ENCODE data around the gene GP1BA. TPM values are rescaled to one million over a fixed set of nuclear protein-coding genes. Genes with fewer than 3 reads are reported as not detected.
"Not testable (repeated sequence)": the region's sequence is repeated elsewhere in the genome, so short reads cannot be mapped to it uniquely, and the experiment has no call there.

The GP1BA gene
- total RNA-seq, 1 experiment from 2014 or later: 0.15 TPM

- intact Hi-C loops (cut with micrococcal nuclease; ENCODE audit: unreplicated experiment) (no loop called here), in situ Hi-C loops (cut with HindIII; ENCODE audit: low pct_unique_long_range_greater_than_20kb, low sequenced_read_pairs) (no loop called here)
- ChIA-PET CTCF (interaction anchor here (0.5 kb wide), 1 partner anchor 8 kb away, joined by 11 read pairs; no protein-coding TSS in a partner anchor), POLR2A (interaction anchor here (0.6 kb wide), 1 partner anchor 112 kb away, joined by 3 read pairs; no protein-coding TSS in a partner anchor)
- Histone ChIP-seq H3K9me3 (ENCODE audit: control insufficient read depth, insufficient read depth, low read depth, low read length) (no peaks in the 10 kb centered on the region), H3K36me3 (ENCODE audit: control insufficient read depth, insufficient read depth, low read length) (no peaks in the 10 kb centered on the region), H3K27ac (ENCODE audit: low read length) (no peak overlapping the region), H3K4me3 (ENCODE audit: low read depth in 2 of 2, low read length in 2 of 2) (no peak overlapping the region), H3K4me1 (ENCODE audit: control insufficient read depth, insufficient read depth, low read length) (no peaks in the 10 kb centered on the region; the same call in 1 of the 2 replicates), H3K27me3 (ENCODE audit: control insufficient read depth, insufficient read depth, low read length) (no peaks in the 10 kb centered on the region)
- no peak for ATAC-seq
- DNase-seq (ENCODE audit: low read depth, low spot score): no peak
- no peak for TF ChIP-seq REST (IDR thresholded peaks at IDR 0.05; ENCODE audit: insufficient read depth in 1 of 2, low read depth in 2 of 2, low read length in 1 of 2)
- BruUV-seq (replicated peaks): no TSS peak
Observed at GRCh38 chr17:4902540-4902939, 29.5 kb upstream of the GP1BA start.

GRCh38 chr17:4903051-4903818 is 28.8 kb upstream of the GP1BA start, which contains the start of gene CHRNE:
Gene CHRNE (minus strand): TSS chr17:4903098. CDS start chr17:4903063, 35 bp downstream.
- Histone ChIP-seq H3K27me3 (ENCODE audit: control insufficient read depth, insufficient read depth, low read length) (no peaks in the 10 kb centered on the region), H3K27ac (ENCODE audit: low read length) (no peak within 1 kb of the TSS), H3K9me3 (ENCODE audit: control insufficient read depth, insufficient read depth, low read depth, low read length) (no peaks in the 10 kb centered on the region), H3K4me3 (ENCODE audit: low read depth in 2 of 2, low read length in 2 of 2) (no peak within 1 kb of the TSS; a peak in 1 of 4 replicates), H3K4me1 (ENCODE audit: control insufficient read depth, insufficient read depth, low read length) (peaks cover 1% of the 10 kb centered on the region), H3K36me3 (ENCODE audit: control insufficient read depth, insufficient read depth, low read length) (no peaks in the 10 kb centered on the region)
- BruUV-seq (replicated peaks): no TSS peak
- ATAC-seq (peak; percentile 74), DNase-seq (ENCODE audit: low read depth, low spot score) (peak; percentile 71)
- ChIA-PET CTCF (interaction anchor here (0.5 kb wide), 1 partner anchor 48 kb away, joined by 3 read pairs; no protein-coding TSS in a partner anchor), POLR2A (no interaction called here)
- intact Hi-C loops (cut with micrococcal nuclease; ENCODE audit: unreplicated experiment): no loop called here
- TF ChIP-seq CTCF (IDR thresholded peaks at IDR 0.05) (peak; percentile 89), TCF7L2 (IDR thresholded peaks at IDR 0.05; ENCODE audit: low read depth, low read length) (no peak)
- in situ Hi-C loops (cut with HindIII; ENCODE audit: low pct_unique_long_range_greater_than_20kb, low sequenced_read_pairs): no loop called here

- in situ Hi-C loops (cut with HindIII; ENCODE audit: low pct_unique_long_range_greater_than_20kb, low sequenced_read_pairs); H3K27me3 ChIP-seq (ENCODE audit: control insufficient read depth, insufficient read depth, low read length); H3K4me1 ChIP-seq (ENCODE audit: control insufficient read depth, insufficient read depth, low read length); BruUV-seq (replicated peaks); H3K27ac ChIP-seq (ENCODE audit: low read length); H3K36me3 ChIP-seq (ENCODE audit: control insufficient read depth, insufficient read depth, low read length); H3K9me3 ChIP-seq (ENCODE audit: control insufficient read depth, insufficient read depth, low read depth, low read length); ATAC-seq; DNase-seq (ENCODE audit: low read depth, low spot score); intact Hi-C loops (cut with micrococcal nuclease; ENCODE audit: unreplicated experiment); H3K4me3 ChIP-seq (ENCODE audit: low read depth in 2 of 2, low read length in 2 of 2): not testable (repeated sequence)
- POLR2A ChIA-PET: interaction anchor here (0.6 kb wide), 1 partner anchor 289 kb away, joined by 10 read pairs; no protein-coding TSS in a partner anchor
- CTCF ChIA-PET: interaction anchor here (0.6 to 0.7 kb wide), 2 partner anchors 10 to 15 kb away, joined by 3 to 7 read pairs; no protein-coding TSS in a partner anchor
Observed at GRCh38 chr17:4906642-4907041, 25.4 kb upstream of the GP1BA start.
